Lower lobe of right lung (tissue), 2 donors: ENCODE measurements around the gene SFXN2. TPM values are rescaled to one million over a fixed set of nuclear protein-coding genes. Genes with fewer than 3 reads are reported as not detected.

ENCODE experiments used
- ATAC-seq, 2 donors: fragments of 200-7000 bp; cut with Tn5 transposase; one replicate each; pipeline ENCODE4 v1.9.1; 2020 to 2022; ENCODE audit warnings: mild to moderate bottlenecking in 2 of 2, moderate library complexity in 2 of 2
- DNase-seq: peaks from one replicate; pipeline ENCODE4 v3.0.0-alpha.2; 2020
- H3K27ac ChIP-seq: fragments of 200-600 bp; one replicate; pipeline ENCODE4 v1.8.0; 2022
- H3K27me3 ChIP-seq: fragments of 200-600 bp; one replicate; pipeline ENCODE4 v1.8.0; 2022; ENCODE audit warnings: low read depth
- H3K36me3 ChIP-seq: fragments of 200-600 bp; one replicate; pipeline ENCODE4 v1.8.0; 2022; ENCODE audit warnings: mild to moderate bottlenecking
- H3K4me1 ChIP-seq: fragments of 200-600 bp; one replicate; pipeline ENCODE4 v1.8.0; 2022
- H3K4me3 ChIP-seq: fragments of 200-600 bp; one replicate; pipeline ENCODE4 v1.8.0; 2022; ENCODE audit warnings: mild to moderate bottlenecking
- H3K9me3 ChIP-seq: fragments of 200-600 bp; one replicate; pipeline ENCODE4 v1.8.0; 2022
- CTCF ChIP-seq: fragments of 200-600 bp; IDR thresholded peaks from one replicate; pipeline ENCODE4 v1.8.0; 2022; ENCODE audit warnings: antibody characterized with exemption, mild to moderate bottlenecking
- intact Hi-C: fragments of 100-400 bp; cut with DNase I; formaldehyde crosslinking; loops from one replicate; pipeline ENCODE4 v1.11.0; 2022
- total RNA-seq: library from RNA; stranded (reverse); fragmentation: NEBNext Ultra II Directional; extraction: Animal tissue kit (Norgen Biotek cat#: 25700); gene quantifications from one replicate; pipeline ENCODE4 v1.2.1, GENCODE V29; 2021
- donor health status: DM: no; HTN: yes; CAD: no; lungs with severe emphysema.

Gene SFXN2
- total RNA-seq, 1 donor from 2014 or later = 10.0 TPM

- intact Hi-C loops = no loop called here
- H3K4me3 ChIP-seq = no peak overlapping the region
- no peaks in the 10 kb centered on the region for H3K27me3 ChIP-seq
These were observed 3.8 kb downstream of the SFXN2 start for GRCh38 chr10:102718220-102718619.

GRCh38 chr10:102720337-102720736 lies 5.9 kb downstream of the SFXN2 start:
- H3K27me3 ChIP-seq = no peaks in the 10 kb centered on the region
- H3K4me3 ChIP-seq = no peak overlapping the region
- intact Hi-C loops = no loop called here
- no peak overlapping the region for H3K27ac ChIP-seq
- no peaks in the 10 kb centered on the region for H3K9me3 ChIP-seq
- H3K36me3 ChIP-seq = no peaks in the 10 kb centered on the region
- no peak for ATAC-seq
- no peak for DNase-seq
- TF ChIP-seq CTCF = no peak
- H3K4me1 ChIP-seq = peaks cover under 1% of the 10 kb centered on the region

More at GRCh38 chr10:102718220-102718619, 3.8 kb downstream of the SFXN2 start:
- no peaks in the 10 kb centered on the region for H3K36me3 ChIP-seq
- no peaks in the 10 kb centered on the region for H3K9me3 ChIP-seq
- peaks cover 7% of the 10 kb centered on the region for H3K4me1 ChIP-seq
- no peak for ATAC-seq
- peak overlapping the region; percentile 11 for H3K27ac ChIP-seq
- no peak for DNase-seq
- TF ChIP-seq CTCF = no peak

- ATAC-seq (no peak), DNase-seq (no peak)
- Histone ChIP-seq H3K9me3 (no peaks in the 10 kb centered on the region), H3K27ac (no peak overlapping the region), H3K4me3 (no peak overlapping the region), H3K36me3 (no peaks in the 10 kb centered on the region), H3K27me3 (no peaks in the 10 kb centered on the region), H3K4me1 (no peaks in the 10 kb centered on the region)
- intact Hi-C loops = no loop called here
- no peak for TF ChIP-seq CTCF
These were observed 6.4 kb downstream of the SFXN2 start for GRCh38 chr10:102720775-102721301.

- no peak for DNase-seq
- TF ChIP-seq CTCF = no peak
- no peak for ATAC-seq
- Histone ChIP-seq H3K9me3 (no peaks in the 10 kb centered on the region), H3K36me3 (peaks cover 1% of the 10 kb centered on the region), H3K4me1 (no peaks in the 10 kb centered on the region), H3K27ac (no peak overlapping the region), H3K27me3 (no peaks in the 10 kb centered on the region), H3K4me3 (no peak overlapping the region)
- intact Hi-C loops = no loop called here
These were observed 7.5 kb downstream of the SFXN2 start for GRCh38 chr10:102721954-102722353.

DNA sequence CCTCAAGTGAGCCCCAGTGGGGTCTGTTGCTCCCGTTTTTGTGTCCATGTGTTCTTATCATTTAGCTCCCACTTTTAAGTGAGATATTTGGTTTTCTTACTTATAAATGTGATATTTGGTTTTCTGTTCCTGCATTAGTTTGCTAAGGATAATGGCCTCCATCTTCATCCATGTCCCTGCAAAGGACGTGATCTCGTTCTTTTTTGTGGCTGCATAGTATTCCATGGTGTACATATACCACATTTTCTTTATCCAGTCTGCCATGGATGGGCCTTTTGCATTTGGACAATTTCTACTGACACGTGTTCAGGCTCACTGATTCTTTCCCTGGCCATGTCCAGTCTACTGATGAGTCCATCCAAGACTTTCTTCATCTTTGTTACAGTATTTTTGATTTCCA lies 9.6 kb downstream of the SFXN2 start:
- H3K4me3 ChIP-seq = no peak overlapping the region
- no peaks in the 10 kb centered on the region for H3K9me3 ChIP-seq
- intact Hi-C loops = no loop called here
- peaks cover 9% of the 10 kb centered on the region for H3K36me3 ChIP-seq
- H3K27ac ChIP-seq = no peak overlapping the region
- DNase-seq = no peak
- no peaks in the 10 kb centered on the region for H3K27me3 ChIP-seq
- peaks cover 7% of the 10 kb centered on the region for H3K4me1 ChIP-seq
- ATAC-seq = no peak
- TF ChIP-seq CTCF = no peak

DNA sequence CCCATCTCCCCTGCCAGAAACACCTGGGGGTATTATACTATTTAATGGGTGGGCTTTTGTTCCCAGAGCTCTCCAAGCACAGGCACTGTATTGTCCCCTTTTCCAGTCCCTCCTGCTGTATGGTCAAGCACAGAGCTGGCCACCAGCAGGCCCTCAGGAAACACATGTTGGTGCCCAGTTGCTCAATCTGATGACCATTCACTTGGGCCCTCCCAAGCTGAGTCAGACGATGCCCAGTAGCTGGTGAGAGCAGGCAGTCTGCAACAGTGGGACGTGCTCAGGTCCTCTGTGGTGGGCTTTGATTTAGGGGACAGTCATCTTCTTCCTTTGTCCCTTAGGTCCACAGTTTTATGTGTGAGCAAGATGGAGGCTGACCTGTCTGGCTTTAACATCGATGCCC lies 11.8 kb downstream of the SFXN2 start:
- no peaks in the 10 kb centered on the region for H3K27me3 ChIP-seq
- H3K4me3 ChIP-seq = no peak overlapping the region
- H3K4me1 ChIP-seq = peaks cover 15% of the 10 kb centered on the region
- no peak overlapping the region for H3K27ac ChIP-seq
- no peak for ATAC-seq
- TF ChIP-seq CTCF = no peak
- no peak for DNase-seq
- H3K9me3 ChIP-seq = no peaks in the 10 kb centered on the region
- H3K36me3 ChIP-seq = peaks cover 21% of the 10 kb centered on the region
- intact Hi-C loops = no loop called here
